Measurements from ENCODE around the gene HGS. TPM values are rescaled to one million over a fixed set of nuclear protein-coding genes. Genes with fewer than 3 reads are reported as not detected.

HGS gene
- total and polyA plus RNA-seq, 2 of the 13 experiments (the other 11 are each of a cell fraction or from before 2014, with no cell fraction given): 73.3 to 78.1 TPM

DNA sequence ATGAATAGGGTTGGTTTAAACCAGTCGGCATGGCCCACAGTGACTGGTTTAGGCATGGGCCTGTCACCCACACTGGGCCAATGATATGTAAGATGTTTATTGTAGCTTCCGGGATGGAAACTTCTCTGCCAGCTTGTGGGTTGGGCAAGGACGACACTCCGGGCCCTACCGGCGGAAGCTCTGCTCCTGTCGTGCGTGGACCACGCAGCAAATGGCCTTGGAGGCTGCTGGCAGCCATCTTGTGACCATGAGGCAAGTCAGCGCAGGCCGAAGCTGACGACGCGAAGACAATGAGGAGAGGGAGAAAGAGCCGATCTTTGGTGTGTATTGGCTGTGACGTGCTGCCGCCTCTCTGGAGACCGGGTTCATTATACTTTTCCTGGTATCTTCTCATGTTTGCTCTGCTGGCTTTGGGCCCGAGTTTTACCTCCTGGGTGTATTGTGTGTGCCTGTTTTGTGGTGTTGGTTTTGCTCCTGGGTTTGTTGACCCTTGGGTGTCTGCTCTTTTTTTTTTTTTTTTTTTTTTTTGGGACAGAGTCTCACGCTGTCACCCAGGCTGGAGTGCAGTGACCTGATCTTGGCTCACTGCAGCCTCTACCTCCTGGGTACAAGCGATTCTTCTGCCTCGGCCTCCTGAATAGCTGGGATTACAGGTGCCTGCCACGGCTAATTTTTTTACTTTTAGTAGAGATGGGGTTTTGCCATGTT, 43.7 kb downstream of the HGS start (continued):
- TF ChIP-seq MTA3 (CRISPR knock-in tag; IDR thresholded peaks at IDR 0.05) (no peak), EZH2 (conservative IDR thresholded peaks at IDR 0.05; ENCODE audit: low read depth, low read length) (no peak), ZSCAN31 (CRISPR knock-in tag; IDR thresholded peaks at IDR 0.05; ENCODE audit: low read depth) (peak; percentile 97), SP2 (CRISPR knock-in tag; IDR thresholded peaks at IDR 0.05) (peak; percentile 92), KMT2B (CRISPR knock-in tag; IDR thresholded peaks at IDR 0.05) (peak; percentile 93), MTF2 (CRISPR knock-in tag; IDR thresholded peaks at IDR 0.05; ENCODE audit: borderline replicate concordance) (0 out of 2 replicates have a peak, but pooled peaks have one; percentile 25), TFE3 (CRISPR knock-in tag; IDR thresholded peaks at IDR 0.05) (peak; percentile 92), ZSCAN29 (CRISPR knock-in tag; conservative IDR thresholded peaks at IDR 0.05) (peak; percentile 82; the same call in 1 of the 2 replicates), KLF16 (CRISPR knock-in tag; IDR thresholded peaks at IDR 0.05) (peak; percentile 92 to 99; a peak in 3 of 4 replicates), ZNF34 (CRISPR knock-in tag; IDR thresholded peaks at IDR 0.05; ENCODE audit: borderline replicate concordance) (no peak), PPARG (CRISPR knock-in tag; conservative IDR thresholded peaks at IDR 0.05) (peak; percentile 89), FOXK1 (CRISPR knock-in tag; IDR thresholded peaks at IDR 0.05; ENCODE audit: borderline replicate concordance, low read depth) (peak; percentile 83), ZNF354B (CRISPR knock-in tag; IDR thresholded peaks at IDR 0.05) (no peak), RCOR2 (CRISPR knock-in tag; IDR thresholded peaks at IDR 0.05) (0 out of 2 replicates have a peak, but pooled peaks have one; percentile 22), DNMT3B (CRISPR knock-in tag; conservative IDR thresholded peaks at IDR 0.05) (peak; percentile 98), MTA1 (CRISPR knock-in tag; IDR thresholded peaks at IDR 0.05; ENCODE audit: borderline replicate concordance) (peak; percentile 96)
- TF ChIP-seq, protein P1, sequence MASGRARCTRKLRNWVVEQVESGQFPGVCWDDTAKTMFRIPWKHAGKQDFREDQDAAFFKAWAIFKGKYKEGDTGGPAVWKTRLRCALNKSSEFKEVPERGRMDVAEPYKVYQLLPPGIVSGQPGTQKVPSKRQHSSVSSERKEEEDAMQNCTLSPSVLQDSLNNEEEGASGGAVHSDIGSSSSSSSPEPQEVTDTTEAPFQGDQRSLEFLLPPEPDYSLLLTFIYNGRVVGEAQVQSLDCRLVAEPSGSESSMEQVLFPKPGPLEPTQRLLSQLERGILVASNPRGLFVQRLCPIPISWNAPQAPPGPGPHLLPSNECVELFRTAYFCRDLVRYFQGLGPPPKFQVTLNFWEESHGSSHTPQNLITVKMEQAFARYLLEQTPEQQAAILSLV (CRISPR knock-in tag; IDR thresholded peaks at IDR 0.05; ENCODE audit: borderline replicate concordance): peak; percentile 94; the same call in 1 of the 2 replicates
- TF ChIP-seq, protein P2, sequence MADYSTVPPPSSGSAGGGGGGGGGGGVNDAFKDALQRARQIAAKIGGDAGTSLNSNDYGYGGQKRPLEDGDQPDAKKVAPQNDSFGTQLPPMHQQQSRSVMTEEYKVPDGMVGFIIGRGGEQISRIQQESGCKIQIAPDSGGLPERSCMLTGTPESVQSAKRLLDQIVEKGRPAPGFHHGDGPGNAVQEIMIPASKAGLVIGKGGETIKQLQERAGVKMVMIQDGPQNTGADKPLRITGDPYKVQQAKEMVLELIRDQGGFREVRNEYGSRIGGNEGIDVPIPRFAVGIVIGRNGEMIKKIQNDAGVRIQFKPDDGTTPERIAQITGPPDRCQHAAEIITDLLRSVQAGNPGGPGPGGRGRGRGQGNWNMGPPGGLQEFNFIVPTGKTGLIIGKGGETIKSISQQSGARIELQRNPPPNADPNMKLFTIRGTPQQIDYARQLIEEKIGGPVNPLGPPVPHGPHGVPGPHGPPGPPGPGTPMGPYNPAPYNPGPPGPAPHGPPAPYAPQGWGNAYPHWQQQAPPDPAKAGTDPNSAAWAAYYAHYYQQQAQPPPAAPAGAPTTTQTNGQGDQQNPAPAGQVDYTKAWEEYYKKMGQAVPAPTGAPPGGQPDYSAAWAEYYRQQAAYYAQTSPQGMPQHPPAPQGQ (CRISPR knock-in tag; IDR thresholded peaks at IDR 0.05; ENCODE audit: borderline replicate concordance): 0 out of 2 replicates have a peak, but pooled peaks have one; percentile 84
- TF ChIP-seq, protein P3, sequence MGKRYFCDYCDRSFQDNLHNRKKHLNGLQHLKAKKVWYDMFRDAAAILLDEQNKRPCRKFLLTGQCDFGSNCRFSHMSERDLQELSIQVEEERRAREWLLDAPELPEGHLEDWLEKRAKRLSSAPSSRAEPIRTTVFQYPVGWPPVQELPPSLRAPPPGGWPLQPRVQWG (CRISPR knock-in tag; IDR thresholded peaks at IDR 0.05; ENCODE audit: borderline replicate concordance, low read depth): peak; percentile 31; the same call in 1 of the 2 replicates
- TF ChIP-seq, protein P4, sequence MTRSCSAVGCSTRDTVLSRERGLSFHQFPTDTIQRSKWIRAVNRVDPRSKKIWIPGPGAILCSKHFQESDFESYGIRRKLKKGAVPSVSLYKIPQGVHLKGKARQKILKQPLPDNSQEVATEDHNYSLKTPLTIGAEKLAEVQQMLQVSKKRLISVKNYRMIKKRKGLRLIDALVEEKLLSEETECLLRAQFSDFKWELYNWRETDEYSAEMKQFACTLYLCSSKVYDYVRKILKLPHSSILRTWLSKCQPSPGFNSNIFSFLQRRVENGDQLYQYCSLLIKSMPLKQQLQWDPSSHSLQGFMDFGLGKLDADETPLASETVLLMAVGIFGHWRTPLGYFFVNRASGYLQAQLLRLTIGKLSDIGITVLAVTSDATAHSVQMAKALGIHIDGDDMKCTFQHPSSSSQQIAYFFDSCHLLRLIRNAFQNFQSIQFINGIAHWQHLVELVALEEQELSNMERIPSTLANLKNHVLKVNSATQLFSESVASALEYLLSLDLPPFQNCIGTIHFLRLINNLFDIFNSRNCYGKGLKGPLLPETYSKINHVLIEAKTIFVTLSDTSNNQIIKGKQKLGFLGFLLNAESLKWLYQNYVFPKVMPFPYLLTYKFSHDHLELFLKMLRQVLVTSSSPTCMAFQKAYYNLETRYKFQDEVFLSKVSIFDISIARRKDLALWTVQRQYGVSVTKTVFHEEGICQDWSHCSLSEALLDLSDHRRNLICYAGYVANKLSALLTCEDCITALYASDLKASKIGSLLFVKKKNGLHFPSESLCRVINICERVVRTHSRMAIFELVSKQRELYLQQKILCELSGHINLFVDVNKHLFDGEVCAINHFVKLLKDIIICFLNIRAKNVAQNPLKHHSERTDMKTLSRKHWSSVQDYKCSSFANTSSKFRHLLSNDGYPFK (CRISPR knock-in tag; IDR thresholded peaks at IDR 0.05; ENCODE audit: borderline replicate concordance): peak; percentile 98
